GM10266 (cell line): Measurements from ENCODE around the gene ENAH.

Experiments used
- DNase-seq: peaks from one replicate; pipeline ENCODE4 v3.0.0; 2012; ENCODE audit errors: extremely low spot score
- TF ChIP-seq, protein P1 (sequence below): IDR thresholded peaks from 2 replicates; pipeline ENCODE4 v1.5.1; 2012; ENCODE audit warnings: mild to moderate bottlenecking, low read depth; ENCODE audit not compliant: control insufficient read depth, insufficient read depth; ENCODE audit errors: missing control alignments

ENAH gene

GRCh38 chr1:225688345-225688744 is 35.4 kb upstream of the ENAH start:
- TF ChIP-seq, protein P1, sequence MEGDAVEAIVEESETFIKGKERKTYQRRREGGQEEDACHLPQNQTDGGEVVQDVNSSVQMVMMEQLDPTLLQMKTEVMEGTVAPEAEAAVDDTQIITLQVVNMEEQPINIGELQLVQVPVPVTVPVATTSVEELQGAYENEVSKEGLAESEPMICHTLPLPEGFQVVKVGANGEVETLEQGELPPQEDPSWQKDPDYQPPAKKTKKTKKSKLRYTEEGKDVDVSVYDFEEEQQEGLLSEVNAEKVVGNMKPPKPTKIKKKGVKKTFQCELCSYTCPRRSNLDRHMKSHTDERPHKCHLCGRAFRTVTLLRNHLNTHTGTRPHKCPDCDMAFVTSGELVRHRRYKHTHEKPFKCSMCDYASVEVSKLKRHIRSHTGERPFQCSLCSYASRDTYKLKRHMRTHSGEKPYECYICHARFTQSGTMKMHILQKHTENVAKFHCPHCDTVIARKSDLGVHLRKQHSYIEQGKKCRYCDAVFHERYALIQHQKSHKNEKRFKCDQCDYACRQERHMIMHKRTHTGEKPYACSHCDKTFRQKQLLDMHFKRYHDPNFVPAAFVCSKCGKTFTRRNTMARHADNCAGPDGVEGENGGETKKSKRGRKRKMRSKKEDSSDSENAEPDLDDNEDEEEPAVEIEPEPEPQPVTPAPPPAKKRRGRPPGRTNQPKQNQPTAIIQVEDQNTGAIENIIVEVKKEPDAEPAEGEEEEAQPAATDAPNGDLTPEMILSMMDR, result no peak
- DNase-seq, result no peak

GRCh38 chr1:225685476-225686176 is 32.7 kb upstream of the ENAH start:
- DNase-seq, result no peak
- TF ChIP-seq, protein P1, result no peak

- TF ChIP-seq, protein P1, result no peak
- DNase-seq, result no peak
These were observed 31.8 kb upstream of the ENAH start for GRCh38 chr1:225684741-225685140.

GRCh38 chr1:225681231-225681630 is 28.3 kb upstream of the ENAH start:
- no peak for DNase-seq
- TF ChIP-seq, protein P1, result no peak

DNA sequence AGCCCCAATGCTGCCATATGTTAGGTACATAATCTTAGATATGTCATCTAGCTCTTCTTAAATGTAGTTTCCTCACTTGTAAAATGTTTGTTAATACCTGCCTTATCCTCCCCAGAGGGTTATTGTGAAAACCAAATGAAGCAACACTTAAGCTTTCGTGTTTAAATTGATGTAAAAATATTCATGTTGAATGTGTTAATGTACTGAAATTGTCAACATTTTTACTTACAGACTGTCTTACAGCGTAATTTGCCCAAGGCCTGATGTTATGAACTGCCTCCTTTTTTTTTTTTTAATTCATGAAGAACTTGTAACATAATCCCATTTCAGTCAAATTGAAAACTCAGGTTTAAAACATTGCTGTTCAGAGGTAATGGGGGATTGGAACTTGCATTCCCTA is 25.6 kb upstream of the ENAH start:
- TF ChIP-seq, protein P1, result no peak
- no peak for DNase-seq

DNA sequence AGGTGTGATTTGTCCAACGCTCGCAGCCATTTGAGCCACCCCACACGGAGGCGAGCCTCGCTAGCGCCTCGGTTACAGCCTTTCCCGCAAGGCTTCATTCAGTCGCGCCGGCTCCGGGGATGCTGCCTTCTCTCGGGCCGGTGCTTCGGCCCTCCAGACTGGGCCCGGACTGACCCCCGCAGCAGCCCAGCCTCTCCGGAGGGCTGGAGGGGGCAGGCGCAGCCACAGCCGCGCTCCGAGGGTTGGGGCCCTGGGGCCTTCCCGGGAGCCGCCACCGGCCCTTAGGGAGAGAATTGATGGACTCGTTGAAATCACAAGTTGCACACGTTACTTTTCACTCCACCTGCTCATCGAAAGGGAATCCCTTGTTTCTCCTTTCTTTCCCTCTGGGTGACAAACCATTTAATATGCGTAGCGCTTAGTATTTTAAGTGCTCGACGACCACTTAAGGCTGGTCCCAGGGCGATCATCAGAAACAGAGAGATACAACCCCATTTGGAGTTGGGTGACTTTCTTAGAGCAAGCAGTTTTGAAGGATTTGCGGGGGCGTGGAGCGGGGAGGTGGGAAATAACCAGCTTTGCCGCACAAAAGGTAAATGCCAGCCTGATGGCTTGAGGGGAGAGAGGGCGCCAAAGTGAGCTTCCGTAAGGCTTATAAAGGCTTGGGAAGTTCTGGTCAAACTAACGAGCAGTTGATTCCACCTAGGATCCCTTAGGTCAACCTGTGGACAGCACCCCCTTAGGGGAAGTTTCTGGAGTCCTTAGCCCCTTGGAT is 24.6 kb upstream of the ENAH start:
- TF ChIP-seq, protein P1, result no peak
- no peak for DNase-seq

GRCh38 chr1:225674381-225674780 is 21.5 kb upstream of the ENAH start:
- DNase-seq, result no peak
- TF ChIP-seq, protein P1, result no peak
